ENCODE results near the gene IL12RB1. TPM values are rescaled to one million over a fixed set of nuclear protein-coding genes. Genes with fewer than 3 reads are reported as not detected.

Gene IL12RB1
- total RNA-seq, 1 experiment from 2014 or later: not detected

DNA sequence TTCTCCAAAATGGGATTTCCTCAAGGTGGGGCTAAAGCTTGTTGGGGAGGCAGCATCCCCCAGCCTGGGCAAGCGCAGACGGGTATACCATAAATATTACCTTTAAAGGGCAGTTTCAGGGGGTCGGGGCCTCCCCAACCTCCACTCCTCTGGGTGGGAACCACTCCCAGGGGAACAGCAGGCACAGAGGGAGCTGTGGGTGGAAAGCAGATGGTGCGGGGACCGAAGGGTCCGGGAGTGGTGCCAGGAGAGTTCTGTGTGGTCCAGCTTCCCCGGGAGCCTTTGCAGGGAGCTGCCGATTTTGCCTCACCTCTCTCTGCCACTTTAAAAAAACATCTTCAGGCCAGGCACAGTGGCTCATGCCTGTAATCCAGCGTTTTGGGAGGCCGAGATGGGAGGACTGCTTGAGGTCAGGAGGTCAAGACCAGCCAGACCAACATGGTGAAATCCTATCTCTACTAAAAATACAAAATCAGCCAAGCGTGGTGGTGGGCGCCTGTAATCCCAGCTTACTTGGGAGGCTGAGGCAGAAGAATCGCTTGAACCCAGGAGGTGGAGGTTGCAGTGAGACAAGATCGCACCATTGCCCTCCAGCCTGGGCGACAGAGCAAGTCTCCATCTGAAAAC lies 16.3 kb upstream of the IL12RB1 start:
- ChIA-PET POLR2A (interaction anchor here (0.7 kb wide), 1 partner anchor 28 kb away, joined by 3 read pairs; no protein-coding TSS in a partner anchor), CTCF (interaction anchor here (0.7 kb wide), 1 partner anchor 10 kb away, joined by 3 read pairs; no protein-coding TSS in a partner anchor), RAD21 (ENCODE audit: low non-redundant PET in 1 of 2, low total read pairs in 2 of 2, uncharacterized antibody in 2 of 2, unreplicated experiment in 2 of 2) (no interaction called here)
- H4K20me1 ChIP-seq (ENCODE audit: insufficient read depth): no peaks in the 10 kb centered on the region
- H3K36me3 ChIP-seq (ENCODE audit: control insufficient read depth in 1 of 2, insufficient read depth in 2 of 2, low read length in 2 of 2): no peaks in the 10 kb centered on the region
- H3K27ac ChIP-seq (ENCODE audit: low read depth, low read length): no peak overlapping the region
- BruUV-seq (replicated peaks): no TSS peak
- TF ChIP-seq EZH2 (IDR thresholded peaks at IDR 0.05) (no peak), EZH2phosphoT487 (IDR thresholded peaks at IDR 0.05; ENCODE audit: borderline replicate concordance) (no peak), ZNF274 (IDR thresholded peaks at IDR 0.05; ENCODE audit: low read depth, low read length) (no peak), SP1 (IDR thresholded peaks at IDR 0.05; ENCODE audit: low read depth) (no peak), RAD21 (IDR thresholded peaks at IDR 0.05; ENCODE audit: low read depth) (no peak), ATF3 (IDR thresholded peaks at IDR 0.05) (no peak), JUND (IDR thresholded peaks at IDR 0.05) (no peak), ZFX (IDR thresholded peaks at IDR 0.05) (no peak), ELF1 (IDR thresholded peaks at IDR 0.05; ENCODE audit: borderline replicate concordance, low read depth) (no peak), EGR1 (IDR thresholded peaks at IDR 0.05; ENCODE audit: low read depth) (no peak), CEBPB (IDR thresholded peaks at IDR 0.05; ENCODE audit: low read depth) (no peak), TCF7L2 (IDR thresholded peaks at IDR 0.05; ENCODE audit: borderline replicate concordance, extremely low read depth, insufficient read depth, insufficient read length) (no peak), POLR2A (IDR thresholded peaks at IDR 0.05; ENCODE audit: borderline replicate concordance, extremely low read depth, insufficient read depth, insufficient read length) (no peak), SIN3A (IDR thresholded peaks at IDR 0.05; ENCODE audit: low read depth) (no peak), CTCF (IDR thresholded peaks at IDR 0.05 in 2 of 3, conservative IDR thresholded peaks at IDR 0.05 in 1 of 3; ENCODE audit: borderline replicate concordance in 1 of 3, insufficient read depth in 1 of 3, low read depth in 2 of 3, low read length in 2 of 3) (no peak)
- TF ChIP-seq, protein P1, sequence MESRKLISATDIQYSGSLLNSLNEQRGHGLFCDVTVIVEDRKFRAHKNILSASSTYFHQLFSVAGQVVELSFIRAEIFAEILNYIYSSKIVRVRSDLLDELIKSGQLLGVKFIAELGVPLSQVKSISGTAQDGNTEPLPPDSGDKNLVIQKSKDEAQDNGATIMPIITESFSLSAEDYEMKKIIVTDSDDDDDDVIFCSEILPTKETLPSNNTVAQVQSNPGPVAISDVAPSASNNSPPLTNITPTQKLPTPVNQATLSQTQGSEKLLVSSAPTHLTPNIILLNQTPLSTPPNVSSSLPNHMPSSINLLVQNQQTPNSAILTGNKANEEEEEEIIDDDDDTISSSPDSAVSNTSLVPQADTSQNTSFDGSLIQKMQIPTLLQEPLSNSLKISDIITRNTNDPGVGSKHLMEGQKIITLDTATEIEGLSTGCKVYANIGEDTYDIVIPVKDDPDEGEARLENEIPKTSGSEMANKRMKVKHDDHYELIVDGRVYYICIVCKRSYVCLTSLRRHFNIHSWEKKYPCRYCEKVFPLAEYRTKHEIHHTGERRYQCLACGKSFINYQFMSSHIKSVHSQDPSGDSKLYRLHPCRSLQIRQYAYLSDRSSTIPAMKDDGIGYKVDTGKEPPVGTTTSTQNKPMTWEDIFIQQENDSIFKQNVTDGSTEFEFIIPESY (IDR thresholded peaks at IDR 0.05; ENCODE audit: extremely low read depth, insufficient replicate concordance, low read length): no peak
- TF ChIP-seq, protein P2, sequence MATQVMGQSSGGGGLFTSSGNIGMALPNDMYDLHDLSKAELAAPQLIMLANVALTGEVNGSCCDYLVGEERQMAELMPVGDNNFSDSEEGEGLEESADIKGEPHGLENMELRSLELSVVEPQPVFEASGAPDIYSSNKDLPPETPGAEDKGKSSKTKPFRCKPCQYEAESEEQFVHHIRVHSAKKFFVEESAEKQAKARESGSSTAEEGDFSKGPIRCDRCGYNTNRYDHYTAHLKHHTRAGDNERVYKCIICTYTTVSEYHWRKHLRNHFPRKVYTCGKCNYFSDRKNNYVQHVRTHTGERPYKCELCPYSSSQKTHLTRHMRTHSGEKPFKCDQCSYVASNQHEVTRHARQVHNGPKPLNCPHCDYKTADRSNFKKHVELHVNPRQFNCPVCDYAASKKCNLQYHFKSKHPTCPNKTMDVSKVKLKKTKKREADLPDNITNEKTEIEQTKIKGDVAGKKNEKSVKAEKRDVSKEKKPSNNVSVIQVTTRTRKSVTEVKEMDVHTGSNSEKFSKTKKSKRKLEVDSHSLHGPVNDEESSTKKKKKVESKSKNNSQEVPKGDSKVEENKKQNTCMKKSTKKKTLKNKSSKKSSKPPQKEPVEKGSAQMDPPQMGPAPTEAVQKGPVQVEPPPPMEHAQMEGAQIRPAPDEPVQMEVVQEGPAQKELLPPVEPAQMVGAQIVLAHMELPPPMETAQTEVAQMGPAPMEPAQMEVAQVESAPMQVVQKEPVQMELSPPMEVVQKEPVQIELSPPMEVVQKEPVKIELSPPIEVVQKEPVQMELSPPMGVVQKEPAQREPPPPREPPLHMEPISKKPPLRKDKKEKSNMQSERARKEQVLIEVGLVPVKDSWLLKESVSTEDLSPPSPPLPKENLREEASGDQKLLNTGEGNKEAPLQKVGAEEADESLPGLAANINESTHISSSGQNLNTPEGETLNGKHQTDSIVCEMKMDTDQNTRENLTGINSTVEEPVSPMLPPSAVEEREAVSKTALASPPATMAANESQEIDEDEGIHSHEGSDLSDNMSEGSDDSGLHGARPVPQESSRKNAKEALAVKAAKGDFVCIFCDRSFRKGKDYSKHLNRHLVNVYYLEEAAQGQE (IDR thresholded peaks at IDR 0.05; ENCODE audit: low read depth): no peak
- H3K27me3 ChIP-seq (ENCODE audit: insufficient read depth, low read length): no peaks in the 10 kb centered on the region
- no peaks in the 10 kb centered on the region for H3K79me2 ChIP-seq (ENCODE audit: insufficient read depth, low read length)
- ATAC-seq: no peak
- H3K4me1 ChIP-seq (ENCODE audit: control insufficient read depth in 1 of 2, insufficient read depth in 2 of 2, low read length in 2 of 2): peaks cover 11 to 20% of the 10 kb centered on the region in 2 experiments
- H3K4me2 ChIP-seq (ENCODE audit: low read length): no peak overlapping the region
- H3K9me2 ChIP-seq (ENCODE audit: insufficient read depth): no peaks in the 10 kb centered on the region
- DNase-seq (ENCODE audit: low read depth, low spot score): no peak
- no peak overlapping the region for H2AFZ ChIP-seq (ENCODE audit: low read depth, low read length, poor library complexity, severe bottlenecking)
- H3K9me3 ChIP-seq (ENCODE audit: control insufficient read depth in 1 of 2, insufficient read depth in 1 of 2, low read depth in 1 of 2, low read length in 2 of 2): no peaks in the 10 kb centered on the region
- no peak overlapping the region for H3K4me3 ChIP-seq (replicated peaks in 1 of 2; ENCODE audit: low read depth in 1 of 2, low read length in 2 of 2)
- intact Hi-C loops (cut with micrococcal nuclease): no loop called here
- H3K9ac ChIP-seq (ENCODE audit: low read length): no peak overlapping the region

Measured in HCT116 (cell line).